Right ventricle myocardium superior (tissue), 1 donor: Measurements from ENCODE around the gene FBXL17. TPM values are rescaled to one million over a fixed set of nuclear protein-coding genes. Genes with fewer than 3 reads are reported as not detected.
A peak's percentile ranks its signal among the peaks of the same experiment; 100 is the strongest.
"Not testable (repeated sequence)": the region's sequence is repeated elsewhere in the genome, so short reads cannot be mapped to it uniquely, and the experiment has no call there.

Experiments
- ATAC-seq: fragments of 200-7000 bp; cut with Tn5 transposase; one replicate; pipeline ENCODE4 v1.9.1; 2020; ENCODE audit warnings: mild to moderate bottlenecking; ENCODE audit not compliant: poor library complexity
- DNase-seq: peaks from one replicate; pipeline ENCODE4 v3.0.0-alpha.2; 2020
- intact Hi-C: fragments of 100-400 bp; cut with DNase I; formaldehyde crosslinking; loops from one replicate; pipeline ENCODE4 v1.11.2; 2022
- long read RNA-seq: library from polyadenylated mRNA; unstranded; transcript quantifications from one replicate; pipeline ENCODE4 v2.0.0, GENCODE V29; 2021
- total RNA-seq: library from RNA; stranded (reverse); fragmentation: NEBNext Ultra II Directional; extraction: Animal tissue kit (Norgen Biotek cat#: 25700); gene quantifications from one replicate; pipeline ENCODE4 v1.2.1, GENCODE V29; 2021
- donor health status: DM: no; HTN: yes; CAD: no; lungs with severe emphysema.

The FBXL17 gene
- 44.0 TPM for total RNA-seq
- long read RNA-seq, full-length matches to known transcripts = 12 of 32 reads
- long read RNA-seq, partial matches to known transcripts = 0 of 32 reads
- long read RNA-seq, other reads (novel, unspliced or antisense) = 20 of 32 reads

DNA sequence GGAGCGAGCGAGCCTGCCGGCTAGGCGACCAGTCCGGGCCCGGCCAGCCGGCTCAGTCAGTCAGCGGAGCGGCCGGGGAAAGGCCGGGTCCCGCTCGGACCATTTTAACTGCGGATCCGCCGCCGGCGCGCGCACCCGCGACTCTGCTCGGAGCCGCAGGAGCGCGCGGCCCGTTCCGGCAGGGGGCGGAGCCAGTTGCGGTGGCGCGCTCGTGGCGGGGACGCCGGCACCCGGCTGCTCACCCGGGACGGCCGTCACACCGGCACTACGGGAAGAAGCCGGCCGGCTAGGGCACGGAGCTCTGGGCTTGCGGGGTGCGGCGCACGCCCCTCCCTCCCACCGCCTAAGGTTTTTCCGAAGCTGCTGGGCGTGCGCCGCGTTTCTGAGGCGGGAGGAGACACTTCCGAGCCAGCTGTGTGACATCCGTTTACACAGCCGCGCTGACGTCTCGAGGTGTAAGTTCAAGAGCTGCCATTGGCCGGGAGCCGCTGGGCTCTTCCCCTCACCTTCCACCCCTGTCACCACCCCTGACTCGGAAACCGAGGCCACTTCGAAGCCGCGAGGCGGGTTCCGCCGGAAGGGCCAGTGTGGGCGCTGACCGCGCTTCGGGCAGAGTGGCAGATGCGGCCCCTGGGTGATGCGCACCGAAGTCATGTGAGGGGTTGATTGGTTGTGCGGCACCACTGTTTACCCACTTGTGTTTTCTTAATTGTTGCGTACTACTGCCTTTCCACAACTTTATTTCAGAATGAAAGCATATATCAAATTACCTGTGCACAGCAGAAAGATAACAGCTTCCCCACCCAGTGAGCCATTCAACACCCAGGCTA lies at the start of gene FBXL17:
Gene FBXL17 (minus strand): TSS at position 145 of the 830 bp plus-strand sequence.
- ATAC-seq (peak; percentile 91), DNase-seq (peak; percentile 97)
- intact Hi-C loops = no loop called here

DNA sequence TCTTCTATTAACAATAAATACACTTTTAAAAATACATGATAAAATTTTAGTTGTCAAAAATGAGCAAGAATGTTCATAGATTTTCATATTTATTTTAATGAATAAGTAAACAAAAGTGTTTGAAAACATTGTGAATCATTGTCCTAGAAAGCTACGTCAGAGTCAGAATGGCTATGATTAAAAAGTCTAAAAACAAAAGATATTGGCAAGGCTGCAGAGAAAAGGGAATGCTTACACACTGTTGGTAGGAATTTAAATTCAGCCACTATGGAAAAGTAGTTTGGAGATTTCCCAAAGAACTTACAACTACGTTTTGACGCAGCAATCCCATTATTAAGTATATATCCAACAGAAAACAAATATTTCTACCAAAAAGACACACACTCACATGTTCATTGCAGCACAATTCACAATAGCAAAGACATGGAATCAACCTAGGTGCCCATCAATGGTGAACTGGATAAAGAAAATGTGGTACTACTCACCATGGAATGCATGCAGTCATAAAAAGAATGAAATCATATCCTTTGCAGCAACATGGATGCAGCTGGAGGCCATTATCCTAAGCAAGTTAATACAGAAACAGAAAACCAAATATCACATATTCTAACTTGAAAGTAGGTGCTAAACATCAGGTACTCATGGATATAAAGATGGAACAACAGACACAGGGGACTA lies 49.2 kb upstream of the FBXL17 start:
- DNase-seq = no peak
- no peak for ATAC-seq
- intact Hi-C loops = no loop called here

DNA sequence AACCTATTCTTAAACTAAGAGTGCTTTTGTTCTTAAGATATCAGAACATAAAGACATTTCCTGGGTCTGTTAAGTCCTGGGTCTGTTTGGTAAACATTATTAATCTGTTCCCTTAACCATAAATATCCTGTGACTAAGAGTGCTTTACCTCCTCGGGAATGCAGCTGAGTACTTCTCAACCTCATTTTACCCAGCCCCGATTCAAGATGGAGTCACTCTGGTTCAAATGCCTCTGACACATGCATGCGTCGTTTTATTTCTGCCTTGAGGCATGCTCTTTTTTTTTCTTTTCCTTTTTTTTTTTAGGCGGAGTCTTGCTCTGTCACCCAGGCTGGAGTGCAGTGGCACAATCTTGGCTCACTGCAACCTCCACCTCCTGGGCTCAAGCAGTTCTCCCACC lies 39.8 kb upstream of the FBXL17 start:
- DNase-seq = no peak
- intact Hi-C loops = no loop called here
- ATAC-seq = no peak

DNA sequence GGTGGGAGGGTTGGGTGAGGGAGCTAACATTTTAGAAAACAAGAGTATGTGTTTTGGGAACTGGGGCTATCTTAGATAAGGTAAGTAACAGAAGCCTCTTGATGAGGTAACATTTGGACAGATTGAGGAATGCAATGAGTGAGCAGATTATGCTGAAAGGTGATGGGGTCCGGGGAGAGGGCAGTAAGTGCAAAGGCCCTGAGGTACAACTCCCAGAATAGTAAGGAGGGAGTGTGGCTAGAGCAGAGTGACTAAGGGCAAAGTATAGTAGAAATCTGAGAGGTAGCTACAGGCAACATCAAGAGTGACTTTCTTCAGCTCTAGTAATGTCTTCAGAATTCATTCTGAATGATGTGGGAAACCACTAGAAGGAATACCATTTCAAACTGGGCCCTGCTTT lies 38.9 kb upstream of the FBXL17 start:
- DNase-seq = no peak
- intact Hi-C loops = no loop called here
- ATAC-seq = no peak

DNA sequence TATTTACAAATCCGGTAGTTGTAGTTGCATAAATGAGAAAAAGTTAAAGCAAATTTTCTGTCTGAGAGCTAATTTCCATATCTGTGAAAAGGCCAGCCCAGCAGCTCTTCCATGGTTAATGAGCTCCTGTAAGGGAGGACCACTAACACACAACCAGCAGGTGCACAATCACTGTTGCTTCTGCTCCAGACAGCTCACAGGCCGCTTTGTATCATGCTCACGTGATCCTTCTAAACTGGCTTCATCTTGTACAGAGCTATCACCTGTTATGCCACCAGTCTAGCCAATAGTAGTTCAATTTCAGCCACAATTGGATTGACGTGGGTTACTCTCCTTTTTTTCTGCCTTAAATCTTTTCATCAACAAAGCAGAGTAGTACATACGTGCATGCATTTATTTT lies 38.3 kb upstream of the FBXL17 start:
- intact Hi-C loops = no loop called here
- no peak for ATAC-seq
- no peak for DNase-seq

DNA sequence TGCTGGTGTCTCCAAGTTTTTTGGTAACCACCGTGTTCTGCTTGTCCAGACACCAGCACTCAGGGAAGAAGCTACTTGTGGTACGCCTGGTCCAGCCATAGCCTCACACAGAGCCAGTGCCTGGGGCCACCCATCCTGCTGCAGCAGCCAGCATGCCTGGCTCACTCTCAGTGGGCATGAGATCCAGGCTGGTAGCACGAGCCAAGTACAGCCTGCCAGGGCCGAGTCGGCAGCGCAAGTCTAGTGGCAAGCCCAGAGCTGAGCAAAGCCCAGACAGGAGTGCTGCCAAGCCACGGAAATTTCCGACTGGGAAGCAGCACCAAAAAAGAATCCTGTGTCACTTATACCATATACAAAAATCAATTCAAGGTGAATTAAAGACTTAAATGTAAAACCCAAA lies 36.3 kb upstream of the FBXL17 start:
- intact Hi-C loops = no loop called here
- DNase-seq = peak; percentile 88
- peak; percentile 100 for ATAC-seq

DNA sequence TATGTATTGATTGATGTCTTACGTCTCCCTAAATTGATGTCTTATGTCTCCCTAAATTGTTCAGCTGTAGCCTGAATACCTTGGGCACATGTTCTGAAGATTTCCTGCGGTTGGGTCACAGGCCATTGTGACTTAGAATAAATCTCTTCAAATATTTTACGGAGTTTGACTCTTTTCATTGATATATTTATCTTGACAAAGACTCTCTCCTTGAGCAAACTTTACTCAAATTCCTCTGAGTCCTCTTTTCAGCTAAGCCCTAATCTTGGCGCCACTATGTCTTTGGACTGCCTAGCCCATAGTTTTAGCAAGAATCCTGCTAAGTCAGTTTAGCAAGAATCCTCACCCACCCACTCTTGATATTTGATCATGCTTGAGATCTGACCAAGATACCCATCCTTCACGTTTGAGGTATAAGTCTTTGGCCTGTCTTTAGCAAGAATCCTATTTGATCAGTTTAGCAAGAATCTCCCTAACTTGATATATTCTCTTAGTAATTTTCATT lies 35.3 kb upstream of the FBXL17 start:
- intact Hi-C loops = no loop called here
- DNase-seq (no peak), ATAC-seq (no peak)

DNA sequence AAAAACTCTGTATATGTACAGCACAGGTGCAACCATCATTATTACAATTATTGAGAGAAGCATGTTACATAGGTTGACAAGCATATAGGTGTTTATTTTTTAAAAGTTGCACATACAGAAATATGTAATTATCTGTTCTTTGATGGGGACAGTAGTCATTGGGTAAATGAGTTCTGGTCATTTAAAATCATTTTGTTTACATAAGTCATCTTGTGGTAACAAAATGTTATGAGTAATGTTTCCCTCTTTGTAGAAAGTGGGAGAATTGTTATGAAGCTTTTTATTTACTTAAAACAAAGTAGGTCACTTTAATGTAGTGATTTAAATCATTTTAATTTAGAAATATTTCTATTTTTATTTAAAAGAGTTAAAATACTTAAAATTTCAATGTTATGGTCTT lies 33.8 kb upstream of the FBXL17 start:
- ATAC-seq = no peak
- intact Hi-C loops = no loop called here
- no peak for DNase-seq

DNA sequence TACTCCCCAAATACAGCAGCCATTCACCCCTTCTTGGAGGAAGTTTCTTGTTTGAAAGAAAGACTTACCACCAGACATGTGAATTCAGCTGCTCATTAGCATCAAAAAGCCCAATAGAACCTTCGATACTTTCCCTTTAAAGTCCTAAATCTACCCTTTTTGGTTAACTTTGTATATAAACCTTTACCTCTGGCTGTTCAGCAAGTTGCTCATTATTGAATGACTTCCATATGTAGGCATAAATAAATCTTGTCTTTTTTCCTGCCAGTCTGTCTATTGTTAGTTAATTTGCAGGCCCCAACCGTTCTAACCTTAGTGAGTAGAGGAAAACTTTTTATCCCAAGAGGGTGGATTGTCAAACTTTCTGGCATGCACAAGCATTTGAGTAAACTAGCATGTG lies 27.9 kb upstream of the FBXL17 start:
- ATAC-seq = no peak
- DNase-seq = no peak
- intact Hi-C loops = no loop called here

DNA sequence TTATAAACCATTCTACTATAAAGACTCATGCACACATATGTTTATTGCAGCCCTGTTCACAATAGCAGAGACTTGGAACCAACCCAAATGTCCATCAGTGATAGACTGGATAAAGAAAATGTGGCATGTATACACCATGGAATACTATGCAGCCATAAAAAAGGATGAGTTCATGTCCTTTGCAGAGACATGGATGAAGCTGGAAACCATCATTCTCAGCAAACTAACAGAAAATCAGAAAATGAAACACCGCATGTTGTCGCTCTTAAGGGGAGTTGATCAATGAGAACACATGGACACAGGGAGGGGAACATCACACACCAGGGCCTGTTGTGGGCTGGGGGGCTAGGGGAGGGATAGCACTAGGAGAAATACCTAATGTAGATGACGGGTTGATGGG lies 23.3 kb upstream of the FBXL17 start:
- intact Hi-C loops, ATAC-seq, DNase-seq: not testable (repeated sequence)

DNA sequence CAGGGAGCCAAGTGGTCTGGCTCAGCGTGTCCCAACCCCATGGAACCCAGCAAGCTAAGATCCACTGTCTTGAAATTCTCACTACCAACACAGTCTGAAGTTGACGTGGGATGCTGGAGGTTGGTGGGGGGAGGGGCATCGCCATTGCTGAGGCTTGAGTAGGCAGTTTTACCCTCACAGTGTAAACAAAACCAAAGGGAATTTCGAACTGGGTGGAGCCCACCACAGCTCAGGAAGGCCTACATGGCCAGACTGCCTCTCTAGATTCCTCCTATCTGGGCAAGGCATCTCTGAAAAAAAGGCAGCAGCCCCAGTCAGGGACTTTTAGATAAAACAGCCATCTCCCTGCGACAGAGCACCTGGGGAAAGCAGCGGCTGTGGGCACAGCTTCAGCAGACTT lies 17.1 kb upstream of the FBXL17 start:
- DNase-seq (no peak), ATAC-seq (no peak)
- intact Hi-C loops = no loop called here

DNA sequence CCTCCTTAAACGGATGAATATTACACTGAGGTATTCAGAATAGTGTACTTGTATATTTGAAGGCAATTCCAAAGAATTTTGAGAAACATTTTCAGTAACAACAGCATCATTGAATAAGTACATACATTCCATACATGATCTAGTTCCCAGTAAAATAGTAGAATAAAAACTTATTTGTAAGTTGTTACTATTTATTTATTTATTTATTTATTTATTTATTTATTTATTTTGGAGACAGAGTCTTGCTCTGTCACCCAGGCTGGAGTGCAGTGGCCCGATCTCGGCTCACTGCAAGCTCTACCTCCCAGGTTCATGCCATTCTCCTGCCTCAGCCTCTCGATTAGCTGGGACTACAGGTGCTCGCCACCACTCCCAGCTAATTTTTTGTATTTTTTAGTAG lies 14.9 kb upstream of the FBXL17 start:
- intact Hi-C loops, ATAC-seq, DNase-seq: not testable (repeated sequence)

DNA sequence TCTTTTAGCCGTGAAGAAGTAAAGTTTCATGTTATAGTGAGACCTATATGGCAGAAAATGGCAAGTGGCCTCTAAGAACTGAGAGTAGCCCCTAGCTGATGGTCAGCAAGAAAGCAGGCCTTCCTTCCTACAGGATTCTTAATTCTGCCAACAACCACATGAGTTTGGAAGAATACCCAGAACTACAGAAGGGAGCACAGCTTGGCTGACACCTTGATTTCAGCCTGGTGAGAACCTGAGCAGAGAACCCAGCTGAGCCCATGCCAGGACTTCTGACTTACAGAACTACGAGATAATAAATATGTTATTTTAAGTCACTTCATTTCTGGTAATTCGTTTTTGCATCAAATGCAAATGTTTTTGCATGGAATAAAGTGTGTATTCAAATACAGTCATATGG lies 5.9 kb upstream of the FBXL17 start:
- intact Hi-C loops = no loop called here
- no peak for DNase-seq
- ATAC-seq = peak; percentile 42

DNA sequence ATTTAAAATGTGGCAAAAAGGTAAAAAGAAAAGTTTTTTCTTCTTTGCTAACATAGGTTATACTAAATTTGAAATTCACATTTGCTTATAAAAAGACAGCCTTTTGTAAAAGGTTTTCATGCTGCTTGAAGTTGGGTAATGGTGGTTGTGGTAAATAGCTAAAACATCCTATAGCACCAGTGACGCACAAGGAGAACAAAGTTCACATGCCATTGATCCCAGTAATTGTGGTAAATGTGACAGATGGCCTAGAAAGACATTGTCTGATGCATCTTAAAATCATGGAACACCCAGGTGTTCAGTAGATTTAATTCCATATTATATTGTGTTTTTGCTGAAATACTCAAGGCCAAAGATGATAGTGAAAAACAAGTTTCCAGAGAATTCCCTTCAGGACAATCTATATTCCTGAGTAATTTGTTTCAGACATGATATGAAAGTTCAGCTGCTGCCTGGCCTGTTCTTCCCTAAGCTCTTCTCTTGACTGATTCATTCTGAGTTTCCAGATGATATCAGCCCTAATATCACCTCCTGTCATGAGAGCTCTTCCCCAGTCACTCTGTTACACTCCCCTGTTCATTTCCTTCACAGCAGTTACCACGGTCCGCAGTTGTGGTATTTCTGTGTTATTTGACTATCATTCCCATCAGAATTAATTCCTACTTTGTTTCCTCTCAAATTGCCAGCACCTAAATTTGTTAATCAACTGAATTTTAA lies 4.6 kb upstream of the FBXL17 start:
- intact Hi-C loops = no loop called here
- DNase-seq = no peak
- no peak for ATAC-seq

DNA sequence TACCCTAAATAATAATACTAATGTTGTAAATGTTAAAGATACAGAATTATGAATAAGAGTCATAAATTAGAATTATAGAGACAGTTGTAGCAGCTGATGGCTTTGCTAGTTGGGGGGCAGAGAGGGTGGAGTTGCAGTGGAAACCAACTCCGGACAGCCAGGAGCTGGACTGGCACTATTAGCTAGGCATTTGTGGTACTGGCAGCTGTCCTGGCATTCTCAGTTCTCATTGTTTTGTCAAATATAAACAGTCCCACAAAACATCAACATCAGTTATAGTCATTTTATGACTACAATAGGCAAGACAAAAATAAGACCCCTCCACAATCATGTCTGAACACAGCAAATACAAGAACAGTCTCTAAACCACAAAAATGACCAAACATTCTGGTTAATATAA lies 2.8 kb upstream of the FBXL17 start:
- intact Hi-C loops = no loop called here
- DNase-seq = no peak

DNA sequence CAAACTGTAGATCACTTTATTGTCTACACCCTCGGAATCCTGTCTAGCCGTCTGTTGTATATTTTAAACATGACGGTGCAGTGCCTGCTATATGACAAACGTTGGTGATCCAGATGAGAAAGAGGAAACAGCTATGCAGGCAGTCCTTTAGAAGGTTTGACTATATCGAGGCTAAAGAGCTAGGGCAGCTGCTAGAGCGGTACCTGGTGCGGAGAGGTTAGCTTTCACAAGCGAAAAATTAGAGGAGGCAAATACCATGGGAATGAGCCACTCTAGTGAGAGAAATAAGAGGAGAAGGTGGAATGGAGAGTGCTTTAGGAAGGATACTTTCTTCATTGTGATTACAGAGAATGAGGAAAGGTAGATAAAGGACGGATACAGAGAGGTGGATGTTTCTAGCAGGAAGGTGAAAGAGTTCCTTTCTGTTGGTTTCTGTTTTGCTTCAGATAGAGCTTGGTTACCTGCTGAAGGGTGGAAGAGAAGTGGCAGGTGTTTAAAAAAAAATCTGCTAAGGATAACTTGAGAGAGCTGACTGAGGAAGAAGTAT lies 959 bp upstream of the FBXL17 start:
- ATAC-seq = no peak

More for the DNA sequence above, 2.8 kb upstream of the FBXL17 start:
- ATAC-seq = no peak

DNA sequence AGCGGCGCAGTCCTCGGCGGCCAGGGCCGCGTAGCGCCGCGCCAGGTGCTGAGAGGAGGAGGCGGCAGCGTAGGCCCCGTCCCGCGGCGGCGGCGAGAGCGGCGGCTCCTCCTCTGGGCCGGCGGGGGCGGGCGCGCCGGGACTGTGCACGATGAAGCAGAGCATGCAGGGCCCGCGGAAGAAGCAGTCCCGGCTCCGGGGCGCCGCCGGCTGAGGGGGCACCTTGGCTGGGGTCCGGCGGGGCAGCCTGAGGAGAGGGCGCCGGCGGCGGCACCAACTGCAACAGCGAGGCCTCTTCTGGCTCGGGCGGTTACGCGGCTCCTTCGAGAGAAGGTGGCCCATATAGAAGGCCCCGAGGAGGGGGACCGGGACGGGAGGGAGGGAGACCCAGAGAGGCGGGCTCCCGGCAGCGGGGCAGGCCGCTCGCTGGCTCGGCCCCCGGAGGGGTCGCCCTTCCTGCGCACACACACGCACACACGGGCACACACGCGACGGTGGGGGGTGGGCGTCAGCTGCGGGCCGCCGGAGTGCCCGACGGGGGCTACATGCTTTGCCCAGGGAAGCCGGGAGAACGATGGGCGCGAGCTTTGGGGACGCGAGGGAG lies 446 bp downstream of the FBXL17 start:
- DNase-seq (peak; percentile 92), ATAC-seq (peak; percentile 78)
- intact Hi-C loops = no loop called here

More for the DNA sequence above, 959 bp upstream of the FBXL17 start:
- DNase-seq = no peak
- intact Hi-C loops = no loop called here

DNA sequence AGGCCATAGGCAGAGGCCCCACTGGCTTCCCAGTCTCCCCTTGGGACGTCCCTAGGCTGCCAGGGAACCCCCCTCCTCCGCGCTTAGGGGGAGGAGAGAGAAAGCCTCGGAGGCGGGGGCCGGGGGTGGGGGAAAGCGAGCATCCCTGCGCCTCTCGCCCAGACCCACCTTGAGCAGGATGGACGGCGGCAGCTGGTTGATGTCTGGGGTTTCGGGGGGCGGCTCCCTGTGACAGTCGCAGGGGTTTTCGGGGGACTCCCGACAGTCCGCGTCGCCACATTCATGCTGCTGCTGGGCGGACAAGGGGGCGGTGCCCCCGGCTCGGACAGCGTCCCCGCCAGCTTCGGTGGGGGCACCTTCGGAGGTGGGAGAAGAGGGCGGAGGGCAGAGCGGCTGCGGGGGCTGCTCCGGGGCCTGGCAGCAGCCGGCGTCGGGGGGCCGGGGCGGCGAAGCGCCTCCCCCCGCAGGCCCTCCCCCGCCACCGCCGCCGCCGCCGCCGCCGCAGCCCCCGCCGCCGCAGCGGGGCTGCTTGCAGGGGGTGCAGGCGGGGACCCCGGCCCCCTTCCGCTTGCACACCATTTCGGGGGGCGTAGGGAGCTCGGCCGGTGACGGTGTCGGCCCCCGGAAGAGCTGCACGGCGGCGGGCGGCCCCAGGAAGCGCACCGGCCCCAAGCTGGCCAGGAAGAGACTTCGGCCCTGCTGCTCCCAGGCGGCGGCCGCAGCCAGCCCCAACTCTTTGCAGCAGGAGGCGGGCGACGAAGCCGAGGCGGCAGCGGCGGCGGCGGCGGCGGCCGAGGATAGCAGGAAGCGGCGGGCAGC lies 1.2 kb downstream of the FBXL17 start:
- DNase-seq = peak; percentile 69
- ATAC-seq = peak; percentile 21
- intact Hi-C loops = no loop called here
